D341Med (cell line): ENCODE measurements around the gene OR10G8.
"Not testable (repeated sequence)": the region's sequence is repeated elsewhere in the genome, so short reads cannot be mapped to it uniquely, and the experiment has no call there.

ENCODE experiments used
- DNase-seq: peaks from one replicate; pipeline ENCODE4 v3.0.0; 2012; ENCODE audit warnings: low spot score

The OR10G8 gene, protein sequence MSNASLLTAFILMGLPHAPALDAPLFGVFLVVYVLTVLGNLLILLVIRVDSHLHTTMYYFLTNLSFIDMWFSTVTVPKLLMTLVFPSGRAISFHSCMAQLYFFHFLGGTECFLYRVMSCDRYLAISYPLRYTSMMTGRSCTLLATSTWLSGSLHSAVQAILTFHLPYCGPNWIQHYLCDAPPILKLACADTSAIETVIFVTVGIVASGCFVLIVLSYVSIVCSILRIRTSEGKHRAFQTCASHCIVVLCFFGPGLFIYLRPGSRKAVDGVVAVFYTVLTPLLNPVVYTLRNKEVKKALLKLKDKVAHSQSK

GRCh38 chr11:124026498-124026897 lies at the start of gene OR10G8:
TSS of gene OR10G8 (plus strand) at chr11:124026798. CDS start at chr11:124029623, 2,825 bp downstream.
- DNase-seq = no peak

GRCh38 chr11:123977731-123978347 lies 48.8 kb upstream of the OR10G8 start, which contains the start of gene OR10S1:
TSS of gene OR10S1 (minus strand) at chr11:123977781. CDS start at chr11:123977664, 117 bp downstream.
- DNase-seq = no peak

DNA sequence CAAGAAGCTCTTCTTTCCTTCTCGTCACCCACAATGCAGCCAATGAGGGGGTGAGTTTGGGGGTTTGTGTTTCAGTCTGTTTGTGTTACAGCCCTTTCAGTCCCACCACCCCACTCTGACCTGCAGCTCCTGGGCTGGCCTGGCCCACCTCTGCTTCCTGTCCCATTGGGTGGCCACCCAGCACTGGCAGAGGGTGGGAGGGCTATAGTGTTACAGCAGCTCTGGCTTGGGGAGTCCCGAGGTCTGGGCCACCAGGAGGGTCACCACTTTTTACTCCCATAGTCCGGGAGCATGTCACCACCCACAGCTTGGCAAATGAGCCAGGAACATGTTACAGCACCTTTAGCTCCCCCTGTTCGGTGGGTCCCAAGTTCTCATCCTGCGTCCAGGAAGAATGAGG lies 47.3 kb upstream of the OR10G8 start:
- no peak for DNase-seq

- DNase-seq = no peak
Measured at GRCh38 chr11:123995119-123995518, 31.5 kb upstream of the OR10G8 start, which contains the start of gene OR10G6. TSS of gene OR10G6 (minus strand) at chr11:123995161. CDS start at chr11:123995161, 0 bp downstream.

GRCh38 chr11:124012697-124013096 lies 13.9 kb upstream of the OR10G8 start, which contains the start of gene OR10G4:
TSS of gene OR10G4 (plus strand) at chr11:124012997. CDS start at chr11:124015575, 2,578 bp downstream.
- DNase-seq = no peak

DNA sequence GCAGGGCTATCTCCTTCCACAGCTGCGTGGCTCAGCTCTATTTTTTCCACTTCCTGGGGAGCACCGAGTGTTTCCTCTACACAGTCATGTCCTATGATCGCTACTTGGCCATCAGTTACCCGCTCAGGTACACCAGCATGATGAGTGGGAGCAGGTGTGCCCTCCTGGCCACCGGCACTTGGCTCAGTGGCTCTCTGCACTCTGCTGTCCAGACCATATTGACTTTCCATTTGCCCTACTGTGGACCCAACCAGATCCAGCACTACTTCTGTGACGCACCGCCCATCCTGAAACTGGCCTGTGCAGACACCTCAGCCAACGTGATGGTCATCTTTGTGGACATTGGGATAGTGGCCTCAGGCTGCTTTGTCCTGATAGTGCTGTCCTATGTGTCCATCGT lies 10.8 kb upstream of the OR10G8 start:
- DNase-seq = not testable (repeated sequence)

DNA sequence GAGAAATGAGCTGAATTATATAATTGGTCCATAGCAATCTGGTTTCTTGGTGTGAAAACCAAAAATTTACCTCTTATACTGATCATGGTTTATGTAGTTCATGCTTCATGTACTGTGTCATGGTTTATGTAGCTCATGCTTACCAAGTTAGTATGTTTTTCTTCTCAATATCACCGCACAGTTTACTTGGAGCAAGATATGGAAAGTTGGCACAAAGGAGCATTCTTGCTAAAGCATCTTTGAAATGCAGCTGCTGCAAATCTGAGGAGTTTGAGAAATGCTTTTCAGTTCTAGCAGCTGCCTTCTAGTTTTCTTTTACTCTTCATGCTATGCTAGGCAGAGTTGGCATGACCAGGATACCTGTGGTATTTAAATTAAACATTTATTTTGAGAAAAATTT lies 10.1 kb downstream of the OR10G8 start:
- DNase-seq = no peak

- DNase-seq = no peak
Measured at GRCh38 chr11:124039557-124039956, 13.0 kb downstream of the OR10G8 start.

GRCh38 chr11:124041254-124041653 lies 14.7 kb downstream of the OR10G8 start, which contains the start of gene OR10G7:
TSS of gene OR10G7 (minus strand) at chr11:124041325. CDS start at chr11:124039001, 2,324 bp downstream.
- DNase-seq = no peak

GRCh38 chr11:124043420-124043819 lies 16.8 kb downstream of the OR10G8 start:
- DNase-seq = no peak

- no peak for DNase-seq
Measured at GRCh38 chr11:124050748-124051147, 24.1 kb downstream of the OR10G8 start.

DNA sequence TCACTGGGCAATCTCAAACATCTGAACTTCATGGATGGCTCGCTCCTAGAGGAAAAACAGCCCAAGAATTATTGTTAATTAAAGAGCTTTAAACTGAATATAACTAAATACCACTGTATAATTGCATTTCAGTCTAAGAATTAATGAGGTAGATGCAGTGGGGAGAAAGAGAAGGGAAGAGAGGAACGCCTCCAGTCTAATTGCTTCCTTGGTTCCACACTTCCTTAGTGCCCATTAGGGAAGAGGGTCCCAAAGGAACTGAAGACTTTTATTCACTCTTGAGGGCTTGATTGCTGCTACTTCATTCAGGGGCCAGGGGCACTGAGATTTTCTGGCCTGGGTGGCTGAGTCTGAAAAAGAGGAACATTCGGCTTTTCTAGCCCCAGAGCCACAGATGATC lies 26.4 kb downstream of the OR10G8 start:
- DNase-seq = no peak

- no peak for DNase-seq
Measured at GRCh38 chr11:124068601-124069110, 42.1 kb downstream of the OR10G8 start.

DNA sequence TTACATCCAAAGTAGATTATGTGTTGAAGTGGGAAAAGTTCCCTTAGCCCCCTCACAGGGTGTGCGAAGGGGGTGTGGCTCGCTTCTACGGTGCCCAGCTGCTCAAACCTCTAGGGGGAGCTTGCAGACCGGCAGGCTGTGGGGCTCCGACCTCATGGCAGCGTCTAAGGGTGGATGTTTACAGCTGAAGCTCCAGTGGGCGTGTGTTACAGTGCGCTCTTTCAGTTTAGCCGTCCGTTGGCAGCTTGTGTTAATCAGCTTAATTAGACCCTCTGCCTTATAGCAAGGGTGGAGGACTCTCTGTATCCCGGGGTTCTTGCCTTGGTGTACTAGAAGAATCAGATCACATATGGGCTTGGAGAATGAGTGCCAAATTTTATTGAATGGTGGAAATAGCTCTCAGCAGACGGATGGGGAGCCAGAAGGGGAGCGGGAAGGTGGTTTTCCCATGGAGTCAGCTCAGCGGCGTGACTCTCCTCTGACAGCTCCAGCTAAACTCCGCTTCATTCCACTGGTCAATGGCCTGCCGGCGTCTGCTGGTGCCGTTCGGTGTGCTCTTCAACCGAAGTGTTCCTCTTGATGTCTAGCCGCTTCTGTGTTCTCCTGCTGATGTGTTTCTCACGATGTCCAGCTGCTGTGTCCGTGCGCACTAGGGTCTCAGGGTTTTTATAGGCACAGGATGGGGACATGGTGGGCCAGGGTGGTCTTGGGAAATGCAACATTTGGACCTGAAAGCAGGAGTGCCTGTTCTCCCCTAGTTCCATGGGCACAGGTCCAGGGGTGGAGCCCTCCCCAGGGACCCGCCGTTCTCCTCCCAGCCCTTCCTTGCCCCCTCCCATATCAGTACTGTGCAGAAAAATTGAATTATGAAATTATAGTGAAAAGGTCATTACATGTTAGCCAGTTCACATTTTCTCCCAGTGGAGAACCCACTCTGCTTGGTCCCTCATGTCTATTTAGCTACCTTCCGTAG lies 43.1 kb downstream of the OR10G8 start:
- DNase-seq = peak; percentile 69

GRCh38 chr11:124070915-124071622 lies 44.5 kb downstream of the OR10G8 start:
- peak; percentile 65 for DNase-seq

- DNase-seq = no peak
Measured at GRCh38 chr11:124071623-124071948, 45.0 kb downstream of the OR10G8 start.

DNA sequence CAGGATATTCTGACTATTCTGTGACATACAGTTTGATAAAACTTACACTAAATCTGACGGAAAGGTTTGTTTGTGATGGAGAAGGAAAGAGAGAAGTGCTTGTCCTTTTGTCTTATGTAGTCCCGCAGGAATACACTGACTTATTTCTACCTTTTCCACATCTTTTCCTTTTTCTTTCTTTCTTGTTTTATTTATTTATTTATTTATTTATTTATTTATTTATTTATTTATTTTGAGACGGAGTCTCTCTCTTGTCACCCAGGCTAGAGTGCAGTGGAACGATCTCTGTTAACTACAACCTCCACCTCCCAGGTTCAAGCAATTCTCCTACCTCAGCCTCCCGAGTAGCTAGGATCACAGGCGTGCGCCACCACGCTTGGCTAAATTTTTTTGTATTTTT lies 45.5 kb downstream of the OR10G8 start:
- no peak for DNase-seq

GRCh38 chr11:124074554-124074953 lies 48.0 kb downstream of the OR10G8 start:
- DNase-seq = no peak

- DNase-seq = no peak
Measured at GRCh38 chr11:124075492-124075840, 48.9 kb downstream of the OR10G8 start.

GRCh38 chr11:124075841-124076651 lies 49.4 kb downstream of the OR10G8 start:
- no peak for DNase-seq

DNA sequence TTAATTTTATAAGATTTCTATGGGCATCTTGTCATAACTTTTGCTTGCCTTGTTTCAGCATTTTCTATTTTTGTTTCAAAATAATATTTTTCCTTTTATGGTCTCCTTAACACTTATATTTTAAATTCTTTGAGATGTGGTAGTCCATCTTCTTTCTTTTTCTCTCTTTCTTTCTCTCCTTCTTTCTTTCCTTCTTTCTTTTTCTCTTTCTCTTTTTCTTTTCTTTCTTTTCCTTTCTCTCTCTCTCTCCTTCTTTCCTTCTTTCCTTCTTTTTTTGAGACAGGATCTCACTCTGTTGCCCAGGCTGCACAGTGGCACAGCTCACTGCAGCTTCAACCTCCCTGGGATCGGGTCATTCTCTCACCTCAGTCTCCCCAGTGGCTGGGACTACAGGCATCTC lies 50.7 kb downstream of the OR10G8 start:
- DNase-seq = no peak
